Measurements from ENCODE around the gene LCMT2.

The LCMT2 gene

DNA sequence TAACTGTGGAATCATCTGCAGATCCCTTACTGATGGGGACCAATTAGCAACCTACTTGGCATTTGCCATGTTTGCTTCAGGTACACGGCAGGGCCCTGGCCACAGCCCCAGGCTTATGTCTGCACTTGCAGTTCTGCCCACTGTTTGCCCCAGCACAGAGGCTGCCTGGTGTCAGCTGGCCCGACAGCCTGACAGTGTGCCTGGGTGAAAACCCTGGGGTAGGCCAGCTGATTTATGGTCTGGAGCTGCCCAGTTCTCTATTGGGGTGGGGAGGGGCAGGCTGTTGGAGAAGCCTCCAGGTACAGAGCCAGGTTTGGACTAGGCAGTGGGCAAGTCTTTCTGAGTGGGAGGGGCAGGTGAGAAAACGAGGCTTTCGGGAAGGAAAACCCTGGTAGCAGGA lies 52.5 kb downstream of the LCMT2 start:
- ATAC-seq: no peak
- no peak for TF ChIP-seq RARB (CRISPR knock-in tag; IDR thresholded peaks at IDR 0.05)
- TF ChIP-seq SNAI2 (CRISPR knock-in tag; IDR thresholded peaks at IDR 0.05): no peak
- no peak for TF ChIP-seq ZFP3 (CRISPR knock-in tag; IDR thresholded peaks at IDR 0.05)
- TF ChIP-seq, protein P1, sequence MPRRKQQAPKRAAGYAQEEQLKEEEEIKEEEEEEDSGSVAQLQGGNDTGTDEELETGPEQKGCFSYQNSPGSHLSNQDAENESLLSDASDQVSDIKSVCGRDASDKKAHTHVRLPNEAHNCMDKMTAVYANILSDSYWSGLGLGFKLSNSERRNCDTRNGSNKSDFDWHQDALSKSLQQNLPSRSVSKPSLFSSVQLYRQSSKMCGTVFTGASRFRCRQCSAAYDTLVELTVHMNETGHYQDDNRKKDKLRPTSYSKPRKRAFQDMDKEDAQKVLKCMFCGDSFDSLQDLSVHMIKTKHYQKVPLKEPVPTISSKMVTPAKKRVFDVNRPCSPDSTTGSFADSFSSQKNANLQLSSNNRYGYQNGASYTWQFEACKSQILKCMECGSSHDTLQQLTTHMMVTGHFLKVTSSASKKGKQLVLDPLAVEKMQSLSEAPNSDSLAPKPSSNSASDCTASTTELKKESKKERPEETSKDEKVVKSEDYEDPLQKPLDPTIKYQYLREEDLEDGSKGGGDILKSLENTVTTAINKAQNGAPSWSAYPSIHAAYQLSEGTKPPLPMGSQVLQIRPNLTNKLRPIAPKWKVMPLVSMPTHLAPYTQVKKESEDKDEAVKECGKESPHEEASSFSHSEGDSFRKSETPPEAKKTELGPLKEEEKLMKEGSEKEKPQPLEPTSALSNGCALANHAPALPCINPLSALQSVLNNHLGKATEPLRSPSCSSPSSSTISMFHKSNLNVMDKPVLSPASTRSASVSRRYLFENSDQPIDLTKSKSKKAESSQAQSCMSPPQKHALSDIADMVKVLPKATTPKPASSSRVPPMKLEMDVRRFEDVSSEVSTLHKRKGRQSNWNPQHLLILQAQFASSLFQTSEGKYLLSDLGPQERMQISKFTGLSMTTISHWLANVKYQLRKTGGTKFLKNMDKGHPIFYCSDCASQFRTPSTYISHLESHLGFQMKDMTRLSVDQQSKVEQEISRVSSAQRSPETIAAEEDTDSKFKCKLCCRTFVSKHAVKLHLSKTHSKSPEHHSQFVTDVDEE (CRISPR knock-in tag; IDR thresholded peaks at IDR 0.05): no peak
- TF ChIP-seq, protein P2, sequence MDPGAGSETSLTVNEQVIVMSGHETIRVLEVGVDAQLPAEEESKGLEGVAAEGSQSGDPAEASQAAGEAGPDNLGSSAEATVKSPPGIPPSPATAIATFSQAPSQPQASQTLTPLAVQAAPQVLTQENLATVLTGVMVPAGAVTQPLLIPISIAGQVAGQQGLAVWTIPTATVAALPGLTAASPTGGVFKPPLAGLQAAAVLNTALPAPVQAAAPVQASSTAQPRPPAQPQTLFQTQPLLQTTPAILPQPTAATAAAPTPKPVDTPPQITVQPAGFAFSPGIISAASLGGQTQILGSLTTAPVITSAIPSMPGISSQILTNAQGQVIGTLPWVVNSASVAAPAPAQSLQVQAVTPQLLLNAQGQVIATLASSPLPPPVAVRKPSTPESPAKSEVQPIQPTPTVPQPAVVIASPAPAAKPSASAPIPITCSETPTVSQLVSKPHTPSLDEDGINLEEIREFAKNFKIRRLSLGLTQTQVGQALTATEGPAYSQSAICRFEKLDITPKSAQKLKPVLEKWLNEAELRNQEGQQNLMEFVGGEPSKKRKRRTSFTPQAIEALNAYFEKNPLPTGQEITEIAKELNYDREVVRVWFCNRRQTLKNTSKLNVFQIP (CRISPR knock-in tag; IDR thresholded peaks at IDR 0.05; ENCODE audit: borderline replicate concordance, low read depth): no peak
- no peak for TF ChIP-seq BACH2 (CRISPR knock-in tag; IDR thresholded peaks at IDR 0.05; ENCODE audit: borderline replicate concordance)
- no peak for TF ChIP-seq CSDC2 (CRISPR knock-in tag; IDR thresholded peaks at IDR 0.05)
- TF ChIP-seq GLIS3 (CRISPR knock-in tag; IDR thresholded peaks at IDR 0.05): no peak
- TF ChIP-seq, protein P3, sequence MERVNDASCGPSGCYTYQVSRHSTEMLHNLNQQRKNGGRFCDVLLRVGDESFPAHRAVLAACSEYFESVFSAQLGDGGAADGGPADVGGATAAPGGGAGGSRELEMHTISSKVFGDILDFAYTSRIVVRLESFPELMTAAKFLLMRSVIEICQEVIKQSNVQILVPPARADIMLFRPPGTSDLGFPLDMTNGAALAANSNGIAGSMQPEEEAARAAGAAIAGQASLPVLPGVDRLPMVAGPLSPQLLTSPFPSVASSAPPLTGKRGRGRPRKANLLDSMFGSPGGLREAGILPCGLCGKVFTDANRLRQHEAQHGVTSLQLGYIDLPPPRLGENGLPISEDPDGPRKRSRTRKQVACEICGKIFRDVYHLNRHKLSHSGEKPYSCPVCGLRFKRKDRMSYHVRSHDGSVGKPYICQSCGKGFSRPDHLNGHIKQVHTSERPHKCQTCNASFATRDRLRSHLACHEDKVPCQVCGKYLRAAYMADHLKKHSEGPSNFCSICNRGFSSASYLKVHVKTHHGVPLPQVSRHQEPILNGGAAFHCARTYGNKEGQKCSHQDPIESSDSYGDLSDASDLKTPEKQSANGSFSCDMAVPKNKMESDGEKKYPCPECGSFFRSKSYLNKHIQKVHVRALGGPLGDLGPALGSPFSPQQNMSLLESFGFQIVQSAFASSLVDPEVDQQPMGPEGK (CRISPR knock-in tag; IDR thresholded peaks at IDR 0.05; ENCODE audit: borderline replicate concordance): no peak
- TF ChIP-seq TCF4 (CRISPR knock-in tag; IDR thresholded peaks at IDR 0.05; ENCODE audit: borderline replicate concordance): no peak
- no peak for TF ChIP-seq OSR1 (CRISPR knock-in tag; IDR thresholded peaks at IDR 0.05)
- no peak for TF ChIP-seq ZNF565 (CRISPR knock-in tag; conservative IDR thresholded peaks at IDR 0.05; ENCODE audit: low read depth)
- TF ChIP-seq, protein P4, sequence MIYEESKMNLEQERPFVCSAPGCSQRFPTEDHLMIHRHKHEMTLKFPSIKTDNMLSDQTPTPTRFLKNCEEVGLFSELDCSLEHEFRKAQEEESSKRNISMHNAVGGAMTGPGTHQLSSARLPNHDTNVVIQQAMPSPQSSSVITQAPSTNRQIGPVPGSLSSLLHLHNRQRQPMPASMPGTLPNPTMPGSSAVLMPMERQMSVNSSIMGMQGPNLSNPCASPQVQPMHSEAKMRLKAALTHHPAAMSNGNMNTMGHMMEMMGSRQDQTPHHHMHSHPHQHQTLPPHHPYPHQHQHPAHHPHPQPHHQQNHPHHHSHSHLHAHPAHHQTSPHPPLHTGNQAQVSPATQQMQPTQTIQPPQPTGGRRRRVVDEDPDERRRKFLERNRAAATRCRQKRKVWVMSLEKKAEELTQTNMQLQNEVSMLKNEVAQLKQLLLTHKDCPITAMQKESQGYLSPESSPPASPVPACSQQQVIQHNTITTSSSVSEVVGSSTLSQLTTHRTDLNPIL (CRISPR knock-in tag; IDR thresholded peaks at IDR 0.05; ENCODE audit: low read depth): no peak

DNA sequence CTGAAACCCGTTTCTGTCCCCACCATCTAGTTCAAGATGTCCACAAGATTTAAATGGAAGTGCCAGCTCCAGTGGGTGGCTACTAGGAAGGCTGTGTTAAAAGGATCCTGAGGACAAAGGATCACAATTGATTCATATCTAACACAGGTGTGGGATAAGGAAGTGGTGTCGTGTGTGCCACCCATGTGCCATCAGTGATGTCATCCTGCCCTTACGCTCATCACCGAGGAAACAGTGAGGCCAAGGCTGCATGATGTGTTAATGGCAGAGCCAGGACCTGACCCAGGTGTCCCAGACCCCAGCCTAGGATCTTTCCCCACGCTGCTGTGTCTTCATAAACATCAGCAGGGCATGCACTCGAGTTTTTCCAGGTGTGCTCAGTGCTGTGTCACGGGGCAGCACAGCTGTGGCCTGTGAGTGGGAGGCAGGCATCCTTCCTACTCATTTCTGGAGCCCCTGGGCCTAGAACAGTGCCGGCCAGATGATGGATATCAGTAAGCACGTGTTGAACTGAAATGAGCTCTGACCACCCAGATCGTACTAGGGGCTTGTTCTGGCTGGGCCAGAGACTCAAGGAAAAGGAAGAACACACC lies 53.0 kb downstream of the LCMT2 start:
- TF ChIP-seq, protein P1 (CRISPR knock-in tag; IDR thresholded peaks at IDR 0.05): no peak
- TF ChIP-seq GLIS3 (CRISPR knock-in tag; IDR thresholded peaks at IDR 0.05): no peak
- no peak for TF ChIP-seq ZFP3 (CRISPR knock-in tag; IDR thresholded peaks at IDR 0.05)
- TF ChIP-seq BACH2 (CRISPR knock-in tag; IDR thresholded peaks at IDR 0.05; ENCODE audit: borderline replicate concordance): no peak
- TF ChIP-seq ESRRG (CRISPR knock-in tag; IDR thresholded peaks at IDR 0.05): no peak
- TF ChIP-seq TCF4 (CRISPR knock-in tag; IDR thresholded peaks at IDR 0.05; ENCODE audit: borderline replicate concordance): no peak
- no peak for ATAC-seq

DNA sequence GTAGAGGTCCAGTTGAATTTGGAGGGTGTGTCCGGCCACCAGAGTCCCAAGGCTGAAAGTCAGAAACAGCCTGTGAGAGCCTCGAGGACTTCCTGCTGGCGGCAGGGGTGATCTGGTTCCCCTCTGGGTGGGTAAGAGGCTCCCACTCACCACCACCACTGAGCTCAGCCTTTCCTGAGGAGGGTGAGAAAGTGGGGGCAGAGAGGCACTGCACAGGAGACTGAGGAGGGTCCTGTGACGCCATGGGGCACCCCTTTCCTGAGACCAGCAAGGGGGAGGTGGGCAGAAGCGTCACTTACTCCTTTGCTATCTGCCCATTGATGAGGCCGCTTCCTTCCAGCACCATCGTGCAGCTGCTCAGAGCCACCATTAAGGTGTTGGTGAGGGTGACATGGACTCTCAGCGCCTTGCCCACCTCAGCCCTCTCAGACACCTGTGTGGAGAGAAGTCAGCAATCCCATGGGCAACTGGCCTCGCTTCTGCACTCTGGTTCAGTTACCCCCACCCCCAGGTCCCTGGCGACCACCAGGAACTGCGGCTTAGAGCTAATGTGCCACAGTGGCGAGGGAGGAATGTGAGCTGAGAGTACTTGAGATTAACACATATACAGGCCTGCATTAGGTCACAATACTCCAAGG lies 53.7 kb downstream of the LCMT2 start:
- ATAC-seq: no peak
- TF ChIP-seq TOX (CRISPR knock-in tag; IDR thresholded peaks at IDR 0.05; ENCODE audit: borderline replicate concordance): no peak
- TF ChIP-seq, protein P1 (CRISPR knock-in tag; IDR thresholded peaks at IDR 0.05): no peak
- no peak for TF ChIP-seq ZNF565 (CRISPR knock-in tag; conservative IDR thresholded peaks at IDR 0.05; ENCODE audit: low read depth)
- TF ChIP-seq ESRRG (CRISPR knock-in tag; IDR thresholded peaks at IDR 0.05): no peak
- no peak for TF ChIP-seq SNAI2 (CRISPR knock-in tag; IDR thresholded peaks at IDR 0.05)
- no peak for TF ChIP-seq ZNF70 (CRISPR knock-in tag; IDR thresholded peaks at IDR 0.05)
- TF ChIP-seq ISL1 (CRISPR knock-in tag; IDR thresholded peaks at IDR 0.05): no peak
- TF ChIP-seq, protein P4 (CRISPR knock-in tag; IDR thresholded peaks at IDR 0.05; ENCODE audit: low read depth): no peak
- TF ChIP-seq ZFP30 (CRISPR knock-in tag; IDR thresholded peaks at IDR 0.05): no peak
- no peak for TF ChIP-seq ZFP3 (CRISPR knock-in tag; IDR thresholded peaks at IDR 0.05)
- TF ChIP-seq ARNTL (CRISPR knock-in tag; IDR thresholded peaks at IDR 0.05; ENCODE audit: borderline replicate concordance, low read depth): no peak
- TF ChIP-seq OSR1 (CRISPR knock-in tag; IDR thresholded peaks at IDR 0.05): no peak
- no peak for TF ChIP-seq CSDC2 (CRISPR knock-in tag; IDR thresholded peaks at IDR 0.05)
- TF ChIP-seq TCF4 (CRISPR knock-in tag; IDR thresholded peaks at IDR 0.05; ENCODE audit: borderline replicate concordance): no peak
